NCI-H82 treated with DMSO at 0.1 percent for 48 hours (cell line): ENCODE results near the gene ZNF90.
"Not testable (repeated sequence)": the region's sequence is repeated elsewhere in the genome, so short reads cannot be mapped to it uniquely, and the experiment has no call there.

Experiments
- DNase-seq: peaks from one replicate; lab custom pipeline; 2025; ENCODE audit not compliant: unreplicated experiment; lab: John Stamatoyannopoulos, UW

Gene ZNF90

DNA sequence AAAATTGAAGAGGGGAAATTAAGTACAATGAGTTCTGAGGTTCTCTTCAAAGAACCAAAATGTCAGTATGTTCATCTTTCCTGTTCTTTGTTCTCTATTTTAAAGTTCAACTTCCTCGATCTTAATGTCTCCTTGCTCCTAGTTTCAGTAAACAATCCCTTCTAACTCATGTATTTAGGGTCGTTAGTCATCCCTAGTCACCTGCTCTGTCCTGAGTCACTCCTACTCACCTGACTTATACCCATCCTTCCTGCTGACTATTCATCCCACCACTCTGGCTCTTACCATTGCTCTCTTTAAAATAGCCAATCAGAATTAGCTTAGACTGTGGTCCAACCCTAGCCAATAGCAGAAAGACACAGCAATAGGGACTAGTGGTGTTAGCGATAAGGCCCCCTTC lies 24.3 kb downstream of the ZNF90 start:
- no peak for DNase-seq

GRCh38 chr19:20103091-20103740 lies 25.4 kb downstream of the ZNF90 start:
- no peak for DNase-seq

DNA sequence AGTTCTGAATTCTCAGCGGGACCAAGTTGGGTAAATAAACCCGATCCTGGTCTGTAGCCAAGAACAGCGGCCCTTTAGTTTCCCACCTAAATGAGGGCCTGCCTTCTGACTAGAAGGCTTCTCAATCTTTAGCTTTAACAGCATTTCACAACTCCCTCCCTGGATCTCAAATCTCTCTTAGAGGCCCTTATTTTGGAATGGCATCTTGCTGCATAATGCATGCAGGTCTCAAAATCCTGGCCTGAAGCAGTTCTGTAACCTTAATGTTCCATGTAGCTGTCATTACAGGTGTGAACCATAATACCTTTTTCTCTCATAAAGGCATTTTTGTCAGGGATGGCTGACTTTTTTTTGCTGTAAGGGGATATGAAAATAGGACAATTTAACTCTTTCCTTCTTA lies 29.5 kb downstream of the ZNF90 start:
- no peak for DNase-seq

GRCh38 chr19:20118064-20118839 lies 40.5 kb downstream of the ZNF90 start:
- DNase-seq, result not testable (repeated sequence)

DNA sequence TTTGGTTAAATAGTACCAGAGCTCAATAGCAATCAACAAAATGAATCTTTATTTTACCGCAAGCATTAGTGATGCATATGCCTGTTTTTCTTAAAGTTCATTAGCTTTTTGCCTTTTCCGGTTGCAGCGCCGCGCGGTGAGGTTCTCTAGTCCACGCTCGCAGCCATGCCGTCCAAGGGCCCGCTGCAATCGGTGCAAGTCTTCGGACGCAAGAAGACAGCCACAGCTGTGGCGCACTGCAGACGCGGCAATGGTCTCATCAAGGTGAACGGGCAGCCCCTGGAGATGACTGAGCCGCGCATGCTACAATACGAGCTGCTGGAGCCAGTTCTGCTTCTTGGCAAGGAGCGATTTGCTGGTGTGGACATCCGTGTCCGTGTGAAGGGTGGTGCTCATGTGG lies 47.1 kb downstream of the ZNF90 start:
- DNase-seq, result no peak

DNA sequence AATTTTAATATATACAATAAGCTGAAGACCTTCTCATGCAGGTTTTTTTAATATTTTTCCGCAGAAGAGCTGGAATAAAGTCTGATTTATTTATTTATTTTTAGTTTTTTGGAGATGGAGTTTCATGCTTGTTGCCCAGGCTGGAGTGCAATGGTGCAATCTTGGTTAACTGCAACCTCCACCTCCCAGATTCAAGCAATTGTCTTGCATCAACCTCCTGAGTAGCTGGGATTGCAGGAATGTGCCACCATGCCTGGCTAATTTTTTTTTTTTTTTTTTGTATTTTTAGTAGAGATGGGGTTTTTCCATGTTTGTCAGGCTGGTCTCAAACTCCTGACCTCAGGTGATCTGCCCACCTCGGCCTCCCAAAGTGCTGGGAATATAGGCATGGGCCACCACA lies 55.1 kb downstream of the ZNF90 start:
- not testable (repeated sequence) for DNase-seq

GRCh38 chr19:20137714-20138113 lies 59.9 kb downstream of the ZNF90 start:
- not testable (repeated sequence) for DNase-seq

GRCh38 chr19:20151617-20152145 lies 73.9 kb downstream of the ZNF90 start:
- DNase-seq, result no peak

DNA sequence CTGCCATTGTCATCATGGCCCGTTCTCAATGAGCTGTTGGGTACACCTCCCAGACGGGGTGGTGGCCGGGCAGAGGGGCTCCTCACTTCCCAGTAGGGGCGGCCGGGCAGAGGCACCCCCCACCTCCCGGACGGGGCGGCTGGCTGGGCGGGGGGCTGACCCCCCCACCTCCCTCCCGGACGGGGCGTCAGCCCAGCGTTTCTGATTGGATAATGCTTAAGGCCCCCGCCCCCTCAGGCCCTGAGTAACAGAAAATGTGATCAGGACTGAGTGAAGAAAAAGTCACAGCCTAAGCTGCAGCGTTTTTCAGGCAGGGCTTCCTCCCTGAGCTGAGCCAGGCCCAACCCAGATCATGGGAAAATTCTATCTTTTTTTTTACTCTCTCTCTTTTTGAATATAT lies 74.7 kb downstream of the ZNF90 start:
- not testable (repeated sequence) for DNase-seq

- DNase-seq, result no peak
Observed at GRCh38 chr19:20153281-20153680, 75.5 kb downstream of the ZNF90 start.

GRCh38 chr19:20154636-20155035 lies 76.8 kb downstream of the ZNF90 start:
- DNase-seq, result no peak

GRCh38 chr19:20162821-20163220 lies 85.0 kb downstream of the ZNF90 start:
- no peak for DNase-seq

- DNase-seq, result no peak
Observed at GRCh38 chr19:20164456-20164855, 86.7 kb downstream of the ZNF90 start.

DNA sequence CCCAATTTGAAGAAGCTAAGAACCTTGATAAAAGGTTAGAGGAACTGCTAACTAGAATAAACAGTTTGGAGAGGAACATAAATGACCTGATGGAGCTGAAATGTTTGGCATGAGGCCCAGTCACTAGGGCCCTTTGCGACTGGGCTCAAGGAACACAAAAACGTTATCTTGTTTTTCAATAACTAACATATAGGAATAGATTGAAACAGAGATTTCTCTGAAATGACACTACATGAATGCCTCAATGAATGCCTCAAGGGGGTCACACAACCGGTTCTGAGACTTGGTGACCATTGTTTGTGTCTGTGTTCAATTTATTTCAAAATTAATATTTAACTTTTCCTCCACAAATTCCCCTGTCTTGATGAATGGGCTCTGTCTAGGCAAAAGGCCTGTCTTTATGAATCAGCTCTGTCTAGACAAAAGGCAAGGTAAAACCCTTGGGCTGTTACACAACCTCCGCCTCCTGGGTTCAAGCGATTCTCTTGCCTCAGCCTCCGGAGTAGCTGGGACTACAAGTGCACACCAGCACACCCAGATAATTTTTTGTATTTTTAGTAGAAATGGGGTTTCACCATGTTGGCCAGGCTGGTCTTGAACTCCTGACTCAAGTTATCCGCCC lies 88.3 kb downstream of the ZNF90 start:
- DNase-seq, result no peak

DNA sequence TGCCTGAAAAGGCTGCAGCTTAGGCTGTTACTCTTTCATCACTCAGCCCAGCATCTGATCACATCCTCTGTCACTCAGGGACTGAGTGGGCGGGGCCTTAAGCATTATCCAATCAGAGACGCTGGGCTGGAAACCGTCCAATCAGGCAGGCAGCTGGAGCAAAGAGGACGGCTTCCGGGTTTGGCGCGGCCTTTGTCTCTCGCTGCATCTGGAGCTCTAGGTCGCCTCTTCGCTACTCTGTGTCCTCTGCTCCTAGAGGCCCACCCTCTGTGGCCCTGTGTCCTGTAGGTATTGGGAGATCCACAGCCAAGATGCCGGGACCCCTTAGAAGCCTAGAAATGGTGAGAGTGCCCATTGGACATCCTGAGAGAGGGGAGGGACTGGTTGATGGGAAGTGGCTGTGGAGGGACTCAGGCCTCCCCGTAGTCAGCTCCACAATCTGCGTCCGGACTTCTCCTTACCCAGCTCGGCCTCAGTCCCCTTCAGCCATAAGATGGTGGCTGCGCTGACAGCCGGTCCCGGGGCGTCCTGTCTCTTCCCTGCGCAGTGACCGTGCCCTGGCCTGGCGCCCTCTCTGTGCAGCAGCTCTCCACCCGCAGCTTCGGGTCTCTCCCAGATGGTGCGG lies 89.3 kb downstream of the ZNF90 start, which contains the start of gene ZNF486:
Gene ZNF486, plus strand, starts transcription at position 195 of the 625 bp plus-strand sequence. Its CDS starts 117 bp downstream, at position 312.
- peak; percentile 9 for DNase-seq

GRCh38 chr19:20167651-20168122 lies 89.9 kb downstream of the ZNF90 start:
- DNase-seq, result no peak
